ENCODE measurements around the gene CTXND1.
A peak's percentile ranks its signal among the peaks of the same experiment; 100 is the strongest.
"Not testable (repeated sequence)": the region's sequence is repeated elsewhere in the genome, so short reads cannot be mapped to it uniquely, and the experiment has no call there.

CTXND1 gene

DNA sequence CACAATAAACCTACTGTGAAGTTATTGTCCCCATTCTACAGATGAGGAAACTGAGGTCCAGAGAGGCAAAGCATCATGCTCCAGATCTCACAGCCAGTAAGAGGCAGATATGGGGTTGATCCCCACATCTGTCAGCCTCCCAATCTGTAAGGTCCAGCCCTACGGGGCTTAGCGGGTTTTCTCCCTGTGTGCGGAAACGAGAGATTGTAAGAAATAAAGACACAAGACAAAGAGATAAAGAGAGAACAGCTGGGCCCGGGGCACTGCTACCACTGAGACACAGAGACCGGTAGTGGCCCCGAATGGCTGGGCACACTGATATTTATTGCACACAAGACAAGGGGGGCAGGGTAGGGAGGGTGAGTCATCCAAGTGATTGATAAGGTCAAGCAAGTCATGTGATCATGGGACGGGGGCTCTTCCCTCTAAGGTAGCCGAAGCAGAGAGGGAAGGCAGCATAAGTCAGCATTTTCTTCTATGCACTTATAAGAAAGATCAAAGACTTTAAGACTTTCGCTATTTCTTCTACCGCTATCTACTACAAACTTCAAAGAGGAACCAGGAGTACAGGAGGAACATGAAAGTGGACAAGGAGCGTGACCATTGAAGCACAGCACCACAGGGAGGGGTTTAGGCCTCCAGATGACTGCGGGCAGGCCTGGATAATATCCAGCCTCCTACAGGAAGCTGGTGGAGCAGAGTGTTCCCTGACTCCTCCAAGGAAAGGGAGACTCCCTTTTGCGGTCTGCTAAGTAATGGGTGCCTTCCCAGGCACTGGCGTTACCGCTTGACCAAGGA, 96.4 kb downstream of the CTXND1 start:
- not testable (repeated sequence) for DNase-seq

DNA sequence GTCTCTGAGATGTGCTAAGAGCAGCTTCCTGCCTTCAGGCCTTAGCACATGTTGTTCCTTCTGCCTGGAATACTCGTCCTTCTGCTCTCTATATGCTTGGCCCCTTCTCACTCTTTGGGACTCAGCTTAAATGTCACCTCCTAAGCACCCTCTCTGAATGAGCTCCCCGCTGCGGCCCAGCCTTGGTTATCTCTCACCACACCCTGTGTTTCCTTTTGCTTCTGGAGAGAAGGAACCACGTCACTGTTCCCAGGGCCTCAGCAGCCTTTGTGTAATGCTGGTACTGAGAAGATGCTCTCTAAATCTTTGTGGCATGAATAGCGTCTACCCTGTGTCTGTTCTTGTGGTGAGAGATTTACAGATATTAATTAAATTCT, 97.0 kb downstream of the CTXND1 start:
- DNase-seq = no peak

DNA sequence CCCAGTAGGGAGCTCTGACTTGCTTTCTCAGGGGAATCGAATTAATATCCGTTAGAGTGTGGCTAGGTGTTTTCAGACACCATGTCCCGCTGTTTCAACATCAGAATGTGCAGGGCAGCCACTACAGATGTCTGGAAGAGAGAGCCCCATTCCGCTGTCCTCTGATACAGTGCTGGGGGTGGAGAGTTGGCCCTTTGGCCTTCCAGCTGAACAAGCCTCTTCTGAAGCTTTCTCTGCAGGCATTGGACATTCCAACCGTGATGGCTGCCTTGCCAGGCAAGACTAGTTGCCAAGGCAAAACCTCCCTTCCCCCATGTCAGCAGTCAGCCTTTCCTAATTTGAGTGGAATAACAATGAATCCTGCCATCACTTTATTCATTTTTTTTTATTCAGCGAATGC, 97.7 kb downstream of the CTXND1 start:
- DNase-seq = no peak

DNA sequence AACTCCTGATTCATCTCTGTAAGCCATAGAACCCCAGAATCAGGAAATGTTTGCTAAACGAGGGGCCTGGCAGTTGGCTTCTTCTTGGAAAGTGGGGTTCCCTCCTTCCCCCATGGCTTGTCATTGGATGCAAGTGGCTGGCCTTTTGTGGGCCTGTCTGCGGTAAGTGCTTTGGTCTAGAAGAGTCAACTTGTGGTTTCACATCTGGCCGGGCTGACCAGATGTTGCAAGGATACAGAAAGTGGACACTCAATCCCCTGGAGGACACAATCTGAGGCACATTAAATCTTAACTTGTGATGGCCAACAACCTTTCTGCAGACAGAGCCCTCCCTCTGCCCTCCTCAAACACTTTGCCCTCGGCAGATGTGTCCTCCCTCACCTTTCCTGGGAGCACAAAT, 98.1 kb downstream of the CTXND1 start:
- DNase-seq = no peak

DNA sequence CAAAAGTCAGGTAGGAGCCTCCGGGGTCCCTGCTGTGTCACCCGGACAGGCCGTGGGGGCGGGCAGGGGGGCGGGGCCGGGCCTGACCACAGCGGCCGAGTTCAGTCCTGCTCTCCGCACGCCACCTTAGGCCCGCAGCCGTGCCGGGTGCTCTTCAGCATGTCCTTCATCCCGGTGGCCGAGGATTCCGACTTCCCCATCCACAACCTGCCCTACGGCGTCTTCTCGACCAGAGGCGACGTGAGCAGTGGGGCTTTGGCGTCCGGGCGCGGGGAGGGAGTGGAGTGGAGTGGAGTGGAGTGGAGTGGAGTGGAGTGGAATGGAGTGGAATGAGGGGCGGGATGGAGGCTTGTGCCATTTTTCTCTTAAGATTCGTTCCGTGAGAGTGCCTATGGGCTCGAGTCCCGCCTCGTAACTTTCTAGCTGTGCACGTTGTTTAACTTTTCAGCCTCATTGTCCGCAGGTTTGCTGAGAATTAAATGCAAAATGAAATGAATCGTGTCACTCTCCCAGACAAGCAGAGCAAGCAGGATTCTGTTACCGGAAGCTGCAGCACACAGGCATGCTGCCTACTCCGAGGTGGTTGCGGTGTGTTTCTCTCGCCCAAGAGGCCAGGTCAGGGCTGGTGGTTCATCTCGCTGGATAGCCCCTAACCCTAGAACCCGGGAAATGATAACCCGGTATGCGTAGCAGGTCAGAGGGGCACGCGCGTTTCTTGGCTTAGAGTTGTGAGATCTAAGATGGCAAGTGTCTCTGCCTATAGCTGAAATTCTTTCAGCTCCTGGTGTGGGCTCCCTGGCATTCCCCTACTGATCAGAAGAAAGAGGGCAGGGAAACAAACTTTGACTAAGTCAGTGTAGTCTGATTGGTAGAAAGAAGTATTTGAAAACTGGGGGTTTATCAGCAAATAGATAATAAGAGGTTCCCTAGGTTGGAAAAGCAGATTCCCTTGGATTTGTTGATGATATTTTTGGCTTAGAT, 98.8 kb downstream of the CTXND1 start, which contains the start of gene FAH:
FAH (plus strand) TSS at position 104 of the 981 bp plus-strand sequence; CDS start at position 160, 56 bp downstream.
- no peak for DNase-seq

DNA sequence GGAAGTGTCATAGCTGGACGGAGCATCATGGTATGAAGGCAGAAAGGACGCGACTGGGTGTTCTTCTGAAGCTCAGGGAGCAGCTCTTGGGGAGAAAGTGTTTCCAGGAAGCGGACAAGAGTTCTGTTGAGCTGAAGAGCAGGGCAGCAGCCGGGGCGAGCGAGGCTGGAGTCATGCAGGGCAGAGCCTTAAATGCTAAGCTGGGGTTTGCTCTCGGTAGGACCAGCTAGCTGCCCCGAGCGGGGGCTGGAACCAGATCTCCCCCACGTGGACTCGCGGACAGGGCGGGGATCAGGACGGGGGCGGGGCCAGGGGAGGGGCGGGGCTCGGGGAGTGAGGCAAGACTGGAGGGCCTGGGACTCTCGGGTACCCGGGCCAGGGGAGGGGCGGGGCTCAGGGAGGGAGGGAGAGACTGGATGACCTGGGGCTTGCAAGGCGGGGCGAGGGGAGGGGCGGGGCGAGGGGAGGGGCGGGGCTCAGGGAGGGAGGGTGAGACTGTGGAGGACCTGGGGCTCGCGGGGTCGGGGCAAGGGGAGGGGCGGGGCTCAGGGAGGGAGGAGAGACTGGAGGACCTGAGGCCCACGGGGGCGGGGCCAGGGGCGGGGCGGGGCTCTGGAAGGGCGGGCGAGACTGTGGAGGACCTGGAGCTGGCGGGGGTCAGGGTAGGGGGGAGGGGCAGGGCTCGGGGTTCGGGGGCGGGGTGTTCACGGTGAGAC, 99.7 kb downstream of the CTXND1 start:
- DNase-seq = peak; percentile 39 to 66

DNA sequence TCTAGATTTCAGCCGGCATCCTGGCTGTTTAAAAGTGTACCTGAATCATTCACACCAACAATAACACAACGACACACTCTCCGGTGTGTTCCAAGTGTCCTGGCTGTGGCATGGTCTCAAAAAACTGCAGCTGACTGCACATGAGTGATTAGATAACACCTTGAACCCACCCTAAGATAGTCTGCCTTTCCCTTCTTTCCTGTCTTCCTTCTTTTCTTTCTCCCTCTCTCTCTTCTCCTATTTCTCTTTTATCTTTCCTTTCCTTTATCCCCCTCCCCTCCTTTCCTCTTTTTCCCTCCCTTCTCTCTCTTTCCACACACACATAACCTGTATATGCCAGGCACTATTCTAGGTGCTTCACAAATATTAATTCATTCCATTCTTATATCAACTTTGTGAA, 100.4 kb downstream of the CTXND1 start:
- DNase-seq = no peak

DNA sequence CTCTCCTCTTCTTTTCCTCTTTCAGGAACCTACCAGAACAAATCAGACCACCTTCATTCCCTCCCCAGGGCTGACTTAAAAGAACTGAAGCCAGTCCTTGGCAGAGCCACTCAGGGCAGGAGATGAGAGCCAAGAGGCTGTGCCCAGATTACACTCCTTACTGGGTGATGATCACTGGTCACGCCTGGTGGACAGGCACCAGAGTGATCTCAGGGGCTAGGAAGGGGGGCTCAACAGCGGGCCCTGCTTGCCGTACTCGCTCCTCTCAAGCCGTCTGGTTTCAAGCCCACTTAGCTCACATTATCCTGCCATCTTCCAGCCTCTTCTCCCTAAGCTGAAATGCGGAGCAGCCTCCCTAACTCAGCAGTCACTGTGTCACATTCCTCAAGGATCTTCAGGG, 100.9 kb downstream of the CTXND1 start:
- no peak for DNase-seq
